Body of pancreas (tissue), 4 donors: ENCODE data around the gene MID2.

Experiments
- POLR2A ChIP-seq, 3 donors: fragments of 450-650 bp; IDR thresholded peaks; one replicate each; pipeline ENCODE4 v1.6.1; 2016; ENCODE audit warnings: antibody characterized with exemption in 3 of 3, mild to moderate bottlenecking in 2 of 3
- TF ChIP-seq, protein P1 (sequence below), 7 experiments: fragments of 450-650 bp in 4 of 7; fragments of 200-600 bp in 3 of 7; sonication (generic) in 3 of 7; IDR thresholded peaks; one replicate each; pipeline ENCODE4 v1.5.1; 2016 to 2019; ENCODE audit warnings: antibody characterized with exemption in 7 of 7

- TF ChIP-seq, protein P1, sequence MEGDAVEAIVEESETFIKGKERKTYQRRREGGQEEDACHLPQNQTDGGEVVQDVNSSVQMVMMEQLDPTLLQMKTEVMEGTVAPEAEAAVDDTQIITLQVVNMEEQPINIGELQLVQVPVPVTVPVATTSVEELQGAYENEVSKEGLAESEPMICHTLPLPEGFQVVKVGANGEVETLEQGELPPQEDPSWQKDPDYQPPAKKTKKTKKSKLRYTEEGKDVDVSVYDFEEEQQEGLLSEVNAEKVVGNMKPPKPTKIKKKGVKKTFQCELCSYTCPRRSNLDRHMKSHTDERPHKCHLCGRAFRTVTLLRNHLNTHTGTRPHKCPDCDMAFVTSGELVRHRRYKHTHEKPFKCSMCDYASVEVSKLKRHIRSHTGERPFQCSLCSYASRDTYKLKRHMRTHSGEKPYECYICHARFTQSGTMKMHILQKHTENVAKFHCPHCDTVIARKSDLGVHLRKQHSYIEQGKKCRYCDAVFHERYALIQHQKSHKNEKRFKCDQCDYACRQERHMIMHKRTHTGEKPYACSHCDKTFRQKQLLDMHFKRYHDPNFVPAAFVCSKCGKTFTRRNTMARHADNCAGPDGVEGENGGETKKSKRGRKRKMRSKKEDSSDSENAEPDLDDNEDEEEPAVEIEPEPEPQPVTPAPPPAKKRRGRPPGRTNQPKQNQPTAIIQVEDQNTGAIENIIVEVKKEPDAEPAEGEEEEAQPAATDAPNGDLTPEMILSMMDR (IDR thresholded peaks at IDR 0.05) = no peak
- no peak for TF ChIP-seq POLR2A (IDR thresholded peaks at IDR 0.05)
Observed at GRCh38 chrX:107823042-107823441, 2.6 kb upstream of the MID2 start.
